ENCODE measurements around the gene G3BP2.

Gene G3BP2

DNA sequence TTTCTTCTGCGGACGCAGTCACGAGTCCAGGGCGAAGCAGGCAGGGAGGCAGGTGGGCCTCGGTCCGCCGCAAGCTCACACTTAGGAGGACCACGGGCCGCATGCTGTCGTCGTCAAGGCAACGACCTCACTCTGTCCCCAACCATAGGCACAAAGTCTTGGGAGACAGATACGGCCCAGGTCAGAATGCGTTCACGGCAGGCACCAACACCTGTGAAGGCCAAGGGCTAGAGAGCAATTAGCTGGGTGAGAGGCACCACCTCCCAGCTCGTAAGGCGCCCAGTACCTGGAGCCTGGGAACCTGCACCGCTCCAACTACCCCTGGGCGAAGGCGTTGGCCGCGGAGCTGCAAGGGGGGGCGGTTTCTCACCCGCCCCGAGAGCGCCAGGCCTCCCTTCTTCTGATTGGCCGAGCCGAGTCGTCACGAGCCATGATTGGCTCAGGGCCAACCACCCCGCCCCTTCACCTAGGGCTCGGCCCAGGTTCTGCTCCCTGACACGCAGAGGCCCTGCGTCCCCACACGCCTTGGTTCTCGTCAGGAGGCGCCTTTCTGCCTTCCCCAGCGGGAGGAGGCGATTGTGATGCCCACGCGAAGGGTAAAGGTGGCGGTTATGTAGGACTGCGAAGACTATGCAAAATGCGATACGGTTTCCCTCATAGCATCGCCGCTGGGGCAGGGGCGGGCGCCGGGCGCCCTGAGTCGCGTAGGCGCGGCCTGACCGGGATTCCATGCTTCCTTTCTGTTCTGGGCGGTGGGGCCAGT lies 42.9 kb downstream of the G3BP2 start, which contains the start of gene CDKL2:
Gene CDKL2 (minus strand): TSS at position 355 of the 763 bp plus-strand sequence. CDS start 4,540 bp downstream, outside the sequence.
- no peak within 1 kb of the TSS for H3K27ac ChIP-seq (ENCODE audit: low read depth, low read length)

DNA sequence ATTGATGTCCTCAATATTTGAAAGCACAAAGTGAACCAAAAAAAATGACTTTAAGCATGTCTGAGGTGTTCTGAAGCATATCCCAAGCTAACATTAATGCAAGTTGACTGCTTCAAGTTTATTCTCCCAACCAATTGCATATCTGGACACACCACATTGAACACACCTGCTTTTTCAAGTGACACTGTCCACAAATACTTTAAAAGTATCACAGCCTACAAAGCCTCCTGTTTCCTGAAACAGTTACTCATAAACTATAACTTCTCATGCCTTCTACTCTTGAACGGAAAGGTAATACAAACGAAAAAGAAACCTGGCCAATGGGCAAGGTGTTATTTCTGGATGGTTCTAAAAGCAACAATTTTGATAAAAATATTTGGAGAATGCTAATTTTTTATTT lies 44.0 kb downstream of the G3BP2 start:
- no peaks in the 10 kb centered on the region for H3K27me3 ChIP-seq (ENCODE audit: control insufficient read depth in 1 of 2, insufficient read depth in 2 of 2, low read length in 2 of 2)
- H3K9ac ChIP-seq (ENCODE audit: low read depth in 1 of 2, low read length in 2 of 2) = no peak overlapping the region
- H3K4me3 ChIP-seq (ENCODE audit: low read depth in 1 of 2, low read length in 2 of 2) = no peak overlapping the region
- H3K4me1 ChIP-seq (ENCODE audit: control insufficient read depth in 1 of 2, insufficient read depth in 2 of 2, low read length in 2 of 2) = peaks cover 0 to 11% of the 10 kb centered on the region in 2 donors
- no peak overlapping the region for H3K27ac ChIP-seq (ENCODE audit: low read depth, low read length)
- H3K36me3 ChIP-seq (ENCODE audit: control insufficient read depth in 1 of 2, insufficient read depth in 2 of 2, low read length in 2 of 2) = no peaks in the 10 kb centered on the region
- H3K9me3 ChIP-seq (ENCODE audit: control insufficient read depth in 1 of 2, low read length in 2 of 2) = no peaks in the 10 kb centered on the region

More for the DNA sequence above, 42.9 kb downstream of the G3BP2 start, which contains the start of gene CDKL2:
- H3K9ac ChIP-seq (ENCODE audit: low read depth in 1 of 2, low read length in 2 of 2) = peak within 1 kb of the TSS in 1 of 2 donors; percentile 59
- peak within 1 kb of the TSS; percentile 70 to 74 for H3K4me3 ChIP-seq (ENCODE audit: low read depth in 1 of 2, low read length in 2 of 2)
- no peaks in the 10 kb centered on the region for H3K9me3 ChIP-seq (ENCODE audit: control insufficient read depth in 1 of 2, low read length in 2 of 2)
- no peaks in the 10 kb centered on the region for H3K36me3 ChIP-seq (ENCODE audit: control insufficient read depth in 1 of 2, insufficient read depth in 2 of 2, low read length in 2 of 2)
- no peaks in the 10 kb centered on the region for H3K27me3 ChIP-seq (ENCODE audit: control insufficient read depth in 1 of 2, insufficient read depth in 2 of 2, low read length in 2 of 2)
- H3K4me1 ChIP-seq (ENCODE audit: control insufficient read depth in 1 of 2, insufficient read depth in 2 of 2, low read length in 2 of 2) = peaks cover 0 to 11% of the 10 kb centered on the region in 2 donors

DNA sequence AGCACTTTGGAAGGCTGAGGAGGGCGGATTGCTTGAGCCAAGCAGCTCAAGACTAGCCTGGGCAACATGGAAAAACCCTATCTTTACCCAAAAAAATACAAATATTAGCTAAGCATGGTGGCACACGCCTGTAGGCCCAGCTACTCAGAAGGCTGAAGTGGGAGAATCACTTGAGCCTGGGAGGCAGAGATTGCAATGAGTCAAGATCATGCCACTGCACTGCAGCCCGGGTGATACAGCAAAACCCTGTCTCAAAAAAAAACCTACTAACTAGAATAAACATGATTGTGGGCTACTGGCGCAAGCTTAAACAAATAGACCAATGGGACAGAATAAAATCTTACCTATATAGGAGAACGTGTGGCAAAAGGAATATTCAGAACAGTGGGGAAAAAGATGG lies 50.2 kb downstream of the G3BP2 start:
- no peak overlapping the region for H3K4me3 ChIP-seq (ENCODE audit: low read depth in 1 of 2, low read length in 2 of 2)
- no peaks in the 10 kb centered on the region for H3K36me3 ChIP-seq (ENCODE audit: control insufficient read depth in 1 of 2, insufficient read depth in 2 of 2, low read length in 2 of 2)

DNA sequence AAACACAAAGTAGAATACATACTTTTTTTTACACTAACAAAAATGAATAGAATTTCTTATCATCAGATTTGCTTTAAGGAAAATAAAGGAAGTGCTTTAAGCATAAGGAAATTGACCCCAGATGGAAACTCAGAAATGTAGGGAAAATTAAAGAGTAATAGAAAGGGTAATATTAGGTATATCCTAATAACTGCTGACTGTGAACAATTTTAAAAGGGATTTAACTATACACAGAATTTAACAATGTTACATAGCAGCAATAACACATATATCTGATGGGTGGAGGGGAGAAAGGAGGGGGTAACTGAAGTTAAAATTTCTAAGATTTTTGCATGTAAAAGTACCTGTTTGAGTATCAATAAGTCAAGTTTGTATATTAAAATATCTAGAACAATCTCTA lies 51.5 kb downstream of the G3BP2 start:
- H3K9me3 ChIP-seq (ENCODE audit: control insufficient read depth in 1 of 2, low read length in 2 of 2) = no peaks in the 10 kb centered on the region
- no peak overlapping the region for H3K4me3 ChIP-seq (ENCODE audit: low read depth in 1 of 2, low read length in 2 of 2)
- H3K27ac ChIP-seq (ENCODE audit: low read depth, low read length) = no peak overlapping the region
- H3K36me3 ChIP-seq (ENCODE audit: control insufficient read depth in 1 of 2, insufficient read depth in 2 of 2, low read length in 2 of 2) = no peaks in the 10 kb centered on the region
- no peak overlapping the region for H3K9ac ChIP-seq (ENCODE audit: low read depth in 1 of 2, low read length in 2 of 2)
- H3K4me1 ChIP-seq (ENCODE audit: control insufficient read depth in 1 of 2, insufficient read depth in 2 of 2, low read length in 2 of 2) = no peaks in the 10 kb centered on the region
- H3K27me3 ChIP-seq (ENCODE audit: control insufficient read depth in 1 of 2, insufficient read depth in 2 of 2, low read length in 2 of 2) = no peaks in the 10 kb centered on the region

More for the DNA sequence above, 50.2 kb downstream of the G3BP2 start:
- H3K27me3 ChIP-seq (ENCODE audit: control insufficient read depth in 1 of 2, insufficient read depth in 2 of 2, low read length in 2 of 2) = no peaks in the 10 kb centered on the region
- no peak overlapping the region for H3K27ac ChIP-seq (ENCODE audit: low read depth, low read length)
- H3K9ac ChIP-seq (ENCODE audit: low read depth in 1 of 2, low read length in 2 of 2) = no peak overlapping the region
- H3K9me3 ChIP-seq (ENCODE audit: control insufficient read depth in 1 of 2, low read length in 2 of 2) = no peaks in the 10 kb centered on the region
- no peaks in the 10 kb centered on the region for H3K4me1 ChIP-seq (ENCODE audit: control insufficient read depth in 1 of 2, insufficient read depth in 2 of 2, low read length in 2 of 2)

DNA sequence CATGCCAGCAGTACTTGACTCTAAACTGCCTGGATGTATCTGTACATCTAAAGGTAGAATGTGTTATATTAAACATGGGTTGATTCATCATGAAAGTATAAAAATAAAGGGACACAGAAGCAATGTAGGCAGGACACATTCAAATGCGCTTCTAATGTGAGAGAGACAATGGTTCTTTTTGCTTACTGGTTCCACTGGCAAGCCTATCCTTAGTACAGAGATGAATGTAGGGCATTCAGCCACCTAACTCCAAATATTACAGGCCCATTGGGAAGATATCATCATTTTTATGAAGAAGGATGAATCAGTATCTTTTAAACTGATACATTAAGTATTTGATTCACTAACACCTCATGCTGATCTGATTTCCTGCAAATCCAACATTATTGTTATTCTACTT lies 60.9 kb downstream of the G3BP2 start:
- H3K4me3 ChIP-seq (ENCODE audit: low read depth in 1 of 2, low read length in 2 of 2) = no peak overlapping the region
- H3K27me3 ChIP-seq (ENCODE audit: control insufficient read depth in 1 of 2, insufficient read depth in 2 of 2, low read length in 2 of 2) = no peaks in the 10 kb centered on the region
- no peaks in the 10 kb centered on the region for H3K9me3 ChIP-seq (ENCODE audit: control insufficient read depth in 1 of 2, low read length in 2 of 2)
- H3K36me3 ChIP-seq (ENCODE audit: control insufficient read depth in 1 of 2, insufficient read depth in 2 of 2, low read length in 2 of 2) = no peaks in the 10 kb centered on the region
- H3K27ac ChIP-seq (ENCODE audit: low read depth, low read length) = no peak overlapping the region
- no peaks in the 10 kb centered on the region for H3K4me1 ChIP-seq (ENCODE audit: control insufficient read depth in 1 of 2, insufficient read depth in 2 of 2, low read length in 2 of 2)
- no peak overlapping the region for H3K9ac ChIP-seq (ENCODE audit: low read depth in 1 of 2, low read length in 2 of 2)

DNA sequence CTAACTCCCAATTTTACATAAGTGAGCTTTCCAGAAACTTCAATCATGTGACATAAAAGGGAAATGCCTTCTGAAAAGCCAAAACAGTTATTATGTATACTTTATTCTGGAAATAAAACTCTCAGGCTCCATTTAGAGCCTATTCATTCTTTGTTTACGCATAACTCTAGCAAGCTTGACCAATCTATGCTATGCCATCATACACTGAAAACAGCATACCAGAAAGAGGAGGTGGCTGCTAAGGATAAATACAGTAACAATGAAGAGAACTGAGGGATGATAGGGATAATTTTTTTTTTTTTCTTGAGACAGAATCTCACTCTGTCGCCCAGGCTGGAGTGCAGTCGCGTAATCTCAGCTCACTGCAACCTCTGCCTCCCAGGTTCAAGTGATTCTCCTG lies 67.3 kb downstream of the G3BP2 start:
- Histone ChIP-seq H3K27ac (ENCODE audit: low read depth, low read length) (no peak overlapping the region), H3K9me3 (ENCODE audit: control insufficient read depth in 1 of 2, low read length in 2 of 2) (no peaks in the 10 kb centered on the region), H3K4me3 (ENCODE audit: low read depth in 1 of 2, low read length in 2 of 2) (no peak overlapping the region), H3K36me3 (ENCODE audit: control insufficient read depth in 1 of 2, insufficient read depth in 2 of 2, low read length in 2 of 2) (no peaks in the 10 kb centered on the region), H3K9ac (ENCODE audit: low read depth in 1 of 2, low read length in 2 of 2) (no peak overlapping the region), H3K4me1 (ENCODE audit: control insufficient read depth in 1 of 2, insufficient read depth in 2 of 2, low read length in 2 of 2) (no peaks in the 10 kb centered on the region), H3K27me3 (ENCODE audit: control insufficient read depth in 1 of 2, insufficient read depth in 2 of 2, low read length in 2 of 2) (no peaks in the 10 kb centered on the region)

DNA sequence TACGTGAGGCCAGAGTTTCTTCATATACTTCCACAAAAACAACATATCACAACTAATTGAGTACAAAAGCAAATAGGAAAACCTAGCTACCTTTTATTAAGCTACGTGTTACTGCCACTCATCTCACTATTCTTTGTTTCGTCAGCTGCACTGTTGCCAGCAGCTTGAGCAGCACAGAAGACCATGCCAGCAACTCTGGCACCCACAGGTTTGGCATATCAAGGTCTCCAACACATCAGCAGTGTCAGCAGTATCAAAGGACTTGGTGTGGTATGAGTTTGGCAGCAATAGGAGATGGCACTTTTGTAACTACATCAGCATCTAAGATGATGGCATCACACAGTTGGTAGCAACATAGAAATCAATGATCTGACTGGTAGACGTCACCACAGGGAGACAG lies 73.6 kb downstream of the G3BP2 start:
- H3K4me3 ChIP-seq (ENCODE audit: low read depth in 1 of 2, low read length in 2 of 2) = no peak overlapping the region
- H3K27ac ChIP-seq (ENCODE audit: low read depth, low read length) = no peak overlapping the region
- no peaks in the 10 kb centered on the region for H3K9me3 ChIP-seq (ENCODE audit: control insufficient read depth in 1 of 2, low read length in 2 of 2)
- no peaks in the 10 kb centered on the region for H3K4me1 ChIP-seq (ENCODE audit: control insufficient read depth in 1 of 2, insufficient read depth in 2 of 2, low read length in 2 of 2)
- no peak overlapping the region for H3K9ac ChIP-seq (ENCODE audit: low read depth in 1 of 2, low read length in 2 of 2)
- H3K36me3 ChIP-seq (ENCODE audit: control insufficient read depth in 1 of 2, insufficient read depth in 2 of 2, low read length in 2 of 2) = no peaks in the 10 kb centered on the region
- H3K27me3 ChIP-seq (ENCODE audit: control insufficient read depth in 1 of 2, insufficient read depth in 2 of 2, low read length in 2 of 2) = no peaks in the 10 kb centered on the region

DNA sequence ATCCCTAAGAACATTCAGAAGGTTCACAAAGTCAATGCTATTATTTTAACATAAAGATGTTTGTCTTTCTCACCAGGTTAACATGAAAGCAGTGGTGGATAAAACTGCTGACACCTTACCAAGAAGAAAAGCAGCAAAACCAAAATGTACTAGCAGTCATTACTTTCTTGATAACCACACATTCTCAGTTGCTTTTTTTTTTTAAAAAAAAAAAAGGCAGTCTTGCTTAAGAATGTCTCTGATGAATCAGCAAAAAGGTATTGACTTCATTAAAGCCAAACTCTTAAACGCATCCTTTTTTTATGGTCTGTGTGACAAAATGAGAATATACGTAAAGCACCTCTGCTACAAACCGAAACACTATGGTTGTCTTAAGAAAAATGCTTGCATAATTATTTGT lies 74.8 kb downstream of the G3BP2 start:
- no peaks in the 10 kb centered on the region for H3K4me1 ChIP-seq (ENCODE audit: control insufficient read depth in 1 of 2, insufficient read depth in 2 of 2, low read length in 2 of 2)
- H3K9ac ChIP-seq (ENCODE audit: low read depth in 1 of 2, low read length in 2 of 2) = no peak overlapping the region
- no peak overlapping the region for H3K27ac ChIP-seq (ENCODE audit: low read depth, low read length)
- H3K4me3 ChIP-seq (ENCODE audit: low read depth in 1 of 2, low read length in 2 of 2) = no peak overlapping the region
- no peaks in the 10 kb centered on the region for H3K9me3 ChIP-seq (ENCODE audit: control insufficient read depth in 1 of 2, low read length in 2 of 2)
- no peaks in the 10 kb centered on the region for H3K36me3 ChIP-seq (ENCODE audit: control insufficient read depth in 1 of 2, insufficient read depth in 2 of 2, low read length in 2 of 2)
- no peaks in the 10 kb centered on the region for H3K27me3 ChIP-seq (ENCODE audit: control insufficient read depth in 1 of 2, insufficient read depth in 2 of 2, low read length in 2 of 2)

DNA sequence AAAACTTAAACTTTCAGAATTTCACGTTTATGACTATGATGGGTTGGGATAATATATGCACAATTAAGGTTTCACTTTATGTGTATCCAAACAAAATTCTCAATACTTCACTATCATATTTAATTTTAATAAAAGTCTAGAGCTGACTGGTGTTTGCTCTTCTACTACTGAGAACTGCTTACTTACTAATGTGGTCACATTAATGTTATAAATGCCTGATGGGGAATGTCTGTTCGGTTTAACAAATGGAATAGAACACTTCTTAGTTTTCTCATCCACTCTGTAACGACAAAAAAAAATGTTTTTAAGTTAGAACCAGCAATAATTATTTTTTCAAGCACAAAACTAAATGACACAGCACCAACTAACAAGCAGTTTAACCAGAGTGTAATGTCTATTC lies 77.2 kb downstream of the G3BP2 start:
- Histone ChIP-seq H3K36me3 (ENCODE audit: control insufficient read depth in 1 of 2, insufficient read depth in 2 of 2, low read length in 2 of 2) (no peaks in the 10 kb centered on the region), H3K4me1 (ENCODE audit: control insufficient read depth in 1 of 2, insufficient read depth in 2 of 2, low read length in 2 of 2) (no peaks in the 10 kb centered on the region), H3K9ac (ENCODE audit: low read depth in 1 of 2, low read length in 2 of 2) (no peak overlapping the region), H3K4me3 (ENCODE audit: low read depth in 1 of 2, low read length in 2 of 2) (no peak overlapping the region), H3K27me3 (ENCODE audit: control insufficient read depth in 1 of 2, insufficient read depth in 2 of 2, low read length in 2 of 2) (no peaks in the 10 kb centered on the region), H3K27ac (ENCODE audit: low read depth, low read length) (no peak overlapping the region), H3K9me3 (ENCODE audit: control insufficient read depth in 1 of 2, low read length in 2 of 2) (no peaks in the 10 kb centered on the region)

DNA sequence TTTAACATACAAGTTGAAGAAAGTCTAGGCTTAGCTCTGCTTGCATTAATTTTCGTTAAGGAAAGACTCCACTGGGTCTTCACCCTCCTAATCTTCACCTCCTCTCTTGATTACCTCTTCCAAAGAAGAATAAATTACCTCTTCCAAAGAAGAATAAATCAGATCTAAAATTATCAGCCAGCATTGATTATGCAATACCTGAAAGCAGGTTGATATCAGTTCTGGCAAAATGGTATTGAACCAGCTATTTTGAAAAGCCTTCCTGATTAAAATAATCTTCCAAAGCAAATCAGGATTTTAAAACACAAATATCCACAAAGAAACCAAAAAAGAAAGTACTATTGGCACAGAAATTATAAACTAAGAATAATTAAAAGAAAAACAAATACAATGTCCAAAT lies 79.8 kb downstream of the G3BP2 start:
- no peaks in the 10 kb centered on the region for H3K4me1 ChIP-seq (ENCODE audit: control insufficient read depth in 1 of 2, insufficient read depth in 2 of 2, low read length in 2 of 2)
- H3K27me3 ChIP-seq (ENCODE audit: control insufficient read depth in 1 of 2, insufficient read depth in 2 of 2, low read length in 2 of 2) = no peaks in the 10 kb centered on the region
- no peak overlapping the region for H3K9ac ChIP-seq (ENCODE audit: low read depth in 1 of 2, low read length in 2 of 2)
- H3K9me3 ChIP-seq (ENCODE audit: control insufficient read depth in 1 of 2, low read length in 2 of 2) = no peaks in the 10 kb centered on the region
- H3K4me3 ChIP-seq (ENCODE audit: low read depth in 1 of 2, low read length in 2 of 2) = no peak overlapping the region
- H3K27ac ChIP-seq (ENCODE audit: low read depth, low read length) = no peak overlapping the region
- no peaks in the 10 kb centered on the region for H3K36me3 ChIP-seq (ENCODE audit: control insufficient read depth in 1 of 2, insufficient read depth in 2 of 2, low read length in 2 of 2)

Data from duodenal mucosa (tissue), 2 donors.